Heart left ventricle (tissue), 13 donors: ENCODE results near the gene TMC6.

Experiments
- CTCF ChIP-seq, 12 donors: fragments of 200-600 bp; sonication (generic) in 4 of 12; IDR thresholded peaks; one replicate each; pipeline versions ENCODE4 v1.5.0 to v1.8.0; 2018 to 2022; ENCODE audit warnings: antibody characterized with exemption in 12 of 12, mild to moderate bottlenecking in 5 of 12
- POLR2A ChIP-seq, 2 donors: fragments of 450-650 bp; IDR thresholded peaks; one replicate each; pipeline ENCODE4 v1.6.1; 2017; ENCODE audit warnings: antibody characterized with exemption in 2 of 2, mild to moderate bottlenecking in 2 of 2, moderate library complexity in 2 of 2
- donor health status: ischemic (EF 13 %, LVEDD 7.1; RV severe dilation, severe dysfunction).
- donor health status: DM: no; HTN: yes; CAD: no.
- donor health status: DM: no; HTN: no; CAD: no.
- donor health status: ischemic (EF 25% LVEDD 6.9; RV normal size, moderate dysfunction).
- donor health status: ischemic (EF 25% LVEDD 5.7; RV mildly dilated, moderate dysfunction).
- donor health status: ischemic (EF 35%, LVEDD 5.7; RV mildly dilated, moderate dysfunction).
- donor health status: nonischemic (EF 11% LVEDD 7.7; RV severe dilation, severe dysfunction).
- donor health status: DM: yes; HTN: yes; CAD: no.
- donor health status: PGD.
- donor health status: ischemic (EF 29% LVEDD 5.4; RV normal size, mild dysfunction).
- donor health status: nonischemic (EF 23%, LVEDD 6.1; RV moderate dilation, normal function).

DNA sequence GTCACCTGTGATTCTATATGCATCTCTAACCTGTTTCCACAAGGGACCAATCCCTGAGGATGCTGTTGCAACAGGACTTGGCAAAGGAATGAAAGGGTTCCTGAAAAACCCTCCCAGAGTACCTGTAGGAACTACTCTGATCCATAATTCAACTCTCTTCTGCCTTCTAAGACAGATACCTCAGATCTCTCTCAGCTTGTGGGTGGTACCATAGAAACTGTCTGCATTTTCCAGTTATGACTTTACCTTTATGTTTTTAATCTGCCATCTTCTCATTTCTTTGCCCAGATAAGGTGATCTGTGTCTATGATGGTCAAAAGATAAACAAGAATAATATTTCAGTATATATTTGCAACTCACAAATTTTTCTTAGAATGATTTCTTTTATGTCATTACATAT is 65.1 kb downstream of the TMC6 start:
- TF ChIP-seq POLR2A (IDR thresholded peaks at IDR 0.05) (no peak), CTCF (IDR thresholded peaks at IDR 0.05) (no peak)
